SK-N-SH treated with all-trans-retinoic acid at 6 μM for 48 hours (cell line): ENCODE results near the gene OR2V1.

ENCODE experiments used
- ZNF565 ChIP-seq: fragments of 450-650 bp; formaldehyde crosslinking; conservative IDR thresholded peaks from 2 replicates; pipeline ENCODE4 v1.5.0; 2020; ENCODE audit warnings: low read depth, mild to moderate bottlenecking, moderate library complexity
- ZNF8 ChIP-seq: fragments of 450-650 bp; formaldehyde crosslinking; IDR thresholded peaks from 2 replicates; pipeline ENCODE4 v1.5.0; 2020; ENCODE audit warnings: mild to moderate bottlenecking, moderate library complexity
- TF ChIP-seq, protein P1 (sequence below): fragments of 250-450 bp; sonication (Bioruptor Pico); IDR thresholded peaks from 2 replicates; pipeline ENCODE4 v1.8.0; 2020; ENCODE audit warnings: mild to moderate bottlenecking, moderate library complexity, borderline replicate concordance

DNA sequence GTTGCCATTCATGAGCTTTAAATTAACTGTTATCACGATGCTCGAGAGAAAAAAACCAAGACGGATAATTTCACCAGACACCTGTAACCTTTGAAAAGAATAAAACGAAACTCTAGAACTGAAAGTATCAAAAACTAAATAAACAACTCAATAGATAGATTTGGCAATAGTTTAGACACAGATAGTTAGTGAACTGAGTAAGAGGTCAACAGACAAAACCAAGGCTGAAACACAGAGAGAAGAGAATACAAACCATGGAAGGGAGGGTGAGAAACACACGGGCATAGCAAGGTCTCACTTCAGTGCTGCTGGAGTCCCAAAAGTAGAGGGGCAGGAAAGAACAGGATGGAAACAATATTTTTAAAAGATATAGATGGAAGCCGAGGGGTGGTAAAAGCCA lies 3.3 kb upstream of the OR2V1 start:
- TF ChIP-seq ZNF8 (CRISPR knock-in tag) (no peak), ZNF565 (CRISPR knock-in tag) (no peak)
- TF ChIP-seq, protein P1, sequence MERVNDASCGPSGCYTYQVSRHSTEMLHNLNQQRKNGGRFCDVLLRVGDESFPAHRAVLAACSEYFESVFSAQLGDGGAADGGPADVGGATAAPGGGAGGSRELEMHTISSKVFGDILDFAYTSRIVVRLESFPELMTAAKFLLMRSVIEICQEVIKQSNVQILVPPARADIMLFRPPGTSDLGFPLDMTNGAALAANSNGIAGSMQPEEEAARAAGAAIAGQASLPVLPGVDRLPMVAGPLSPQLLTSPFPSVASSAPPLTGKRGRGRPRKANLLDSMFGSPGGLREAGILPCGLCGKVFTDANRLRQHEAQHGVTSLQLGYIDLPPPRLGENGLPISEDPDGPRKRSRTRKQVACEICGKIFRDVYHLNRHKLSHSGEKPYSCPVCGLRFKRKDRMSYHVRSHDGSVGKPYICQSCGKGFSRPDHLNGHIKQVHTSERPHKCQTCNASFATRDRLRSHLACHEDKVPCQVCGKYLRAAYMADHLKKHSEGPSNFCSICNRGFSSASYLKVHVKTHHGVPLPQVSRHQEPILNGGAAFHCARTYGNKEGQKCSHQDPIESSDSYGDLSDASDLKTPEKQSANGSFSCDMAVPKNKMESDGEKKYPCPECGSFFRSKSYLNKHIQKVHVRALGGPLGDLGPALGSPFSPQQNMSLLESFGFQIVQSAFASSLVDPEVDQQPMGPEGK (CRISPR knock-in tag): no peak
